GM12892 (cell line): ENCODE measurements around the gene HIF3A.

ENCODE experiments used
- POLR2A ChIP-seq: IDR thresholded peaks from 2 replicates; pipeline ENCODE4 v1.6.1; 2011; ENCODE audit warnings: low read depth, low read length, control low read depth
- POLR2AphosphoS5 ChIP-seq: IDR thresholded peaks from 2 replicates; pipeline ENCODE4 v1.6.1; 2011; ENCODE audit warnings: low read depth, low read length, control low read depth
- TAF1 ChIP-seq: IDR thresholded peaks from 2 replicates; pipeline ENCODE4 v1.6.1; 2011; ENCODE audit warnings: low read depth, mild to moderate bottlenecking, control low read depth, low read length, borderline replicate concordance

DNA sequence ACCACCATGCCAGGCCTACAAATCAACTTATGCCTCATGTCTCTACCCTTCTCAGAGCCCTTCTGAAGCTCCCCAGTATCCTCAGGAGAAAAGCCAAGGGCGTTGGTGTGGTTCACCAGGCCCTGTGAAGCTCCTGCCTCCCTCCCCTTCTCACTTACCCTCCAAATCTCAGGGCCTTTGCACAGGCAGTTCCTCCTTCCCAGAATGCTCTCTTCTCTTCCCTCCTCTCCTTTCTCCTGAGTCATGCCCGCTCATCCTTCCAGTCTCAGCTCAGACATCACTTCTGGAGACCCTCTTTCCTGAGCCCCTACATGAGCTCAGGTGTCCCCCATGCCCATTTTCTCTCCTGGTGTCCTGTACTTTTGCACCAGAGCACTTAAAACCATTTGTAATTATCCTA lies 20.5 kb downstream of the HIF3A start:
- no peak for TF ChIP-seq POLR2A
- no peak for TF ChIP-seq TAF1
- no peak for TF ChIP-seq POLR2AphosphoS5
